Prostate gland (tissue), 2 donors: ENCODE results near the gene HABP2. TPM values are rescaled to one million over a fixed set of nuclear protein-coding genes. Genes with fewer than 3 reads are reported as not detected.

Experiments
- DNase-seq: peaks from one replicate; pipeline ENCODE4 v3.0.0-alpha.2; 2019; ENCODE audit warnings: low spot score
- H3K27ac ChIP-seq, 2 donors: fragments of 200-600 bp; sonication (generic); 2 replicates each; pipeline ENCODE4 v1.5.1; 2017 to 2019
- H3K27me3 ChIP-seq: fragments of 200-600 bp; sonication (generic); replicated peaks from 2 replicates; pipeline ENCODE4 v1.5.1; 2019; ENCODE audit not compliant: insufficient read depth
- H3K36me3 ChIP-seq, 2 donors: fragments of 200-600 bp; sonication (generic); 1 replicate in 1 of 2; 2 replicates in 1 of 2; pipeline versions ENCODE4 v1.5.1 to v1.8.1; 2017 to 2019
- H3K4me1 ChIP-seq: fragments of 200-600 bp; sonication (generic); replicated peaks from 2 replicates; pipeline ENCODE4 v1.5.1; 2019
- H3K4me3 ChIP-seq, 2 donors: fragments of 200-600 bp; sonication (generic); 2 replicates each; pipeline ENCODE4 v1.5.1; 2017 to 2019
- H3K9me3 ChIP-seq: fragments of 200-600 bp; sonication (generic); 2 replicates; pipeline ENCODE4 v1.5.1; 2017
- POLR2A ChIP-seq: fragments of 450-650 bp; IDR thresholded peaks from one replicate; pipeline ENCODE4 v1.6.1; 2016; ENCODE audit warnings: antibody characterized with exemption, mild to moderate bottlenecking
- POLR2AphosphoS5 ChIP-seq: sonication (generic); formaldehyde crosslinking; IDR thresholded peaks from one replicate; pipeline ENCODE4 v1.6.1; 2017; ENCODE audit warnings: antibody characterized with exemption
- WGBS: methylation state at CpG from one replicate; pipeline ENCODE4 v1.1.5; 2018; 5-methylcytosine and 5-hydroxymethylcytosine counted together
- intact Hi-C: fragments of 100-400 bp; cut with DNase I; formaldehyde crosslinking; loops from one replicate; pipeline ENCODE4 v1.14.2; 2022
- total RNA-seq, 2 donors: library from RNA; depleted of rRNA; stranded (reverse); fragments of >200 nt; gene quantifications; one replicate each; pipeline ENCODE4 v1.1.0, GENCODE V29; 2016
- TF ChIP-seq, protein P1 (sequence below), 4 experiments: fragments of 200-600 bp in 2 of 4; fragments of 450-650 bp in 2 of 4; sonication (generic) in 2 of 4; IDR thresholded peaks; 1 replicate in 3 of 4; 2 replicates in 1 of 4; pipeline ENCODE4 v1.5.1; 2016 to 2019; ENCODE audit warnings: antibody characterized with exemption in 4 of 4, mild to moderate bottlenecking in 2 of 4, moderate library complexity in 2 of 4

The HABP2 gene
- total RNA-seq, 2 donors from 2014 or later: 0.17 TPM; not detected in 1

GRCh38 chr10:113538151-113538550 is 14.7 kb upstream of the HABP2 start:
- H3K4me1 ChIP-seq: no peaks in the 10 kb centered on the region
- no peak overlapping the region for H3K4me3 ChIP-seq
- no peak for DNase-seq
- no peaks in the 10 kb centered on the region for H3K27me3 ChIP-seq
- intact Hi-C loops: no loop called here
- H3K27ac ChIP-seq: no peak overlapping the region
- H3K36me3 ChIP-seq: no peaks in the 10 kb centered on the region
- no peaks in the 10 kb centered on the region for H3K9me3 ChIP-seq
- TF ChIP-seq POLR2AphosphoS5 (no peak), POLR2A (no peak)
- TF ChIP-seq, protein P1, sequence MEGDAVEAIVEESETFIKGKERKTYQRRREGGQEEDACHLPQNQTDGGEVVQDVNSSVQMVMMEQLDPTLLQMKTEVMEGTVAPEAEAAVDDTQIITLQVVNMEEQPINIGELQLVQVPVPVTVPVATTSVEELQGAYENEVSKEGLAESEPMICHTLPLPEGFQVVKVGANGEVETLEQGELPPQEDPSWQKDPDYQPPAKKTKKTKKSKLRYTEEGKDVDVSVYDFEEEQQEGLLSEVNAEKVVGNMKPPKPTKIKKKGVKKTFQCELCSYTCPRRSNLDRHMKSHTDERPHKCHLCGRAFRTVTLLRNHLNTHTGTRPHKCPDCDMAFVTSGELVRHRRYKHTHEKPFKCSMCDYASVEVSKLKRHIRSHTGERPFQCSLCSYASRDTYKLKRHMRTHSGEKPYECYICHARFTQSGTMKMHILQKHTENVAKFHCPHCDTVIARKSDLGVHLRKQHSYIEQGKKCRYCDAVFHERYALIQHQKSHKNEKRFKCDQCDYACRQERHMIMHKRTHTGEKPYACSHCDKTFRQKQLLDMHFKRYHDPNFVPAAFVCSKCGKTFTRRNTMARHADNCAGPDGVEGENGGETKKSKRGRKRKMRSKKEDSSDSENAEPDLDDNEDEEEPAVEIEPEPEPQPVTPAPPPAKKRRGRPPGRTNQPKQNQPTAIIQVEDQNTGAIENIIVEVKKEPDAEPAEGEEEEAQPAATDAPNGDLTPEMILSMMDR (IDR thresholded peaks at IDR 0.05): no peak
- 76% methylated on average over 1 of the region's 1 CpG for WGBS

DNA sequence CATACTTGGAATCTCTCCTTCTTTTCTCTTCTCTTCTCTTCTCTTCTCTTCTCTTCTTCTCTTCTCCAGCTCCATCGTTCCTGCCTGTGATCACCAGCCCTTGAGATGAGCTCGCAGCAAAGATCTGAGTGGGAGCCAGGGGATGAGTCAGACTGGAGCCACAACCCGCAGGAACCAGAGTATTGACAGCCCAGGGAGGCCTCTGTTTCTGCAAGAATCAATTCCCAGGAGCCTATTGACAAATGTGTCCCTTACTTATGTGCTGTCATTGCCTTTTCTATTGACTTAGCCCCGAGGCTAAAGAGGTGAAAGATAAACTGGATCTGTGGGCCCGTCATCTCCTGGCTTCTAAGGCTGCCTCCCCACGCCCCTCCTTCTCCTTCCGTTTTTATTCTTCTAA is 13.1 kb upstream of the HABP2 start:
- H3K4me3 ChIP-seq: no peak overlapping the region
- intact Hi-C loops: no loop called here
- TF ChIP-seq POLR2AphosphoS5: no peak
- TF ChIP-seq POLR2A: no peak
- TF ChIP-seq, protein P1 (IDR thresholded peaks at IDR 0.05): no peak
- no peaks in the 10 kb centered on the region for H3K4me1 ChIP-seq
- DNase-seq: no peak
- WGBS: 55% methylated on average over 7 of the region's 7 CpGs
- H3K36me3 ChIP-seq: no peaks in the 10 kb centered on the region
- no peak overlapping the region for H3K27ac ChIP-seq
- no peaks in the 10 kb centered on the region for H3K27me3 ChIP-seq
- no peaks in the 10 kb centered on the region for H3K9me3 ChIP-seq

- intact Hi-C loops: no loop called here
- no peaks in the 10 kb centered on the region for H3K9me3 ChIP-seq
- TF ChIP-seq, protein P1 (IDR thresholded peaks at IDR 0.05): no peak
- no peak for TF ChIP-seq POLR2A
- TF ChIP-seq POLR2AphosphoS5: no peak
- no peak overlapping the region for H3K27ac ChIP-seq
- no peaks in the 10 kb centered on the region for H3K36me3 ChIP-seq
- DNase-seq: no peak
- no peaks in the 10 kb centered on the region for H3K4me1 ChIP-seq
- no peaks in the 10 kb centered on the region for H3K27me3 ChIP-seq
- no peak overlapping the region for H3K4me3 ChIP-seq
- WGBS: 87% methylated on average over 7 of the region's 7 CpGs
These were observed 11.9 kb upstream of the HABP2 start for GRCh38 chr10:113540845-113541548.

GRCh38 chr10:113541549-113541927 is 11.3 kb upstream of the HABP2 start:
- 48% methylated on average over 1 of the region's 1 CpG for WGBS
- no peaks in the 10 kb centered on the region for H3K27me3 ChIP-seq
- H3K4me3 ChIP-seq: no peak overlapping the region
- H3K36me3 ChIP-seq: no peaks in the 10 kb centered on the region
- intact Hi-C loops: no loop called here
- H3K4me1 ChIP-seq: no peaks in the 10 kb centered on the region
- no peak for TF ChIP-seq POLR2AphosphoS5
- TF ChIP-seq, protein P1 (IDR thresholded peaks at IDR 0.05): no peak
- TF ChIP-seq POLR2A: no peak
- H3K9me3 ChIP-seq: no peaks in the 10 kb centered on the region
- H3K27ac ChIP-seq: no peak overlapping the region
- DNase-seq: no peak
